SK-N-SH (cell line): ENCODE measurements around the gene UBAC2. TPM values are rescaled to one million over a fixed set of nuclear protein-coding genes. Genes with fewer than 3 reads are reported as not detected.

Experiments
- CTCF ChIA-PET: fragments of 300-600, 350-600 bp; formaldehyde crosslinking; extraction: SDS; loops from one replicate; lab custom pipeline; 2021; lab: Yijun Ruan, JAX
- POLR2A ChIA-PET: fragments of 350-600 bp; sonication (Branson Sonifier 250); formaldehyde crosslinking; extraction: SDS; loops from one replicate; lab custom pipeline; 2020; ENCODE audit warnings: antibody characterized with exemption, inconsistent platforms; lab: Yijun Ruan, JAX
- DNase-seq: peaks from one replicate; pipeline ENCODE4 v3.0.0; 2012
- H2AFZ ChIP-seq: fragments of 200-600 bp; sonication (generic); 2 replicates; pipeline ENCODE4 v1.8.1; 2016; ENCODE audit warnings: antibody characterized with exemption, mild to moderate bottlenecking, low read depth
- H3F3A ChIP-seq: fragments of 200-600 bp; sonication (generic); replicated peaks from 2 replicates; pipeline ENCODE3; 2016; ENCODE audit warnings: antibody characterized with exemption, mild to moderate bottlenecking; ENCODE audit not compliant: insufficient read depth
- H3K27ac ChIP-seq, 2 experiments: fragments of 200-500 bp in 1 of 2; fragments of 200-600 bp in 1 of 2; sonication (Bioruptor generic) in 1 of 2; sonication (generic), shearing (Covaris generic) in 1 of 2; 2 replicates each; pipeline versions ENCODE4 v1.5.1 to v1.6.1; 2014 to 2016; ENCODE audit warnings: low read depth in 2 of 2, inconsistent platforms in 1 of 2, low read length in 1 of 2, mild to moderate bottlenecking in 1 of 2, mixed read lengths in 1 of 2
- H3K27me3 ChIP-seq: fragments of 200-600 bp; sonication (generic), shearing (Covaris generic); 2 replicates; pipeline ENCODE4 v1.6.1; 2016; ENCODE audit warnings: mixed run types; ENCODE audit not compliant: insufficient read depth
- H3K36me3 ChIP-seq, 2 experiments: fragments of 200-500 bp in 1 of 2; fragments of 200-600 bp in 1 of 2; sonication (Bioruptor generic) in 1 of 2; sonication (generic) in 1 of 2; replicated peaks in 1 of 2; 2 replicates each; pipeline versions ENCODE3 to v1.5.1; 2014 to 2016; ENCODE audit warnings: low read length in 1 of 2, mild to moderate bottlenecking in 1 of 2; ENCODE audit not compliant: insufficient read depth in 2 of 2, control insufficient read depth in 1 of 2
- H3K4me1 ChIP-seq, 2 experiments: fragments of 200-500 bp in 1 of 2; fragments of 200-600 bp in 1 of 2; sonication (Bioruptor generic) in 1 of 2; sonication (generic), shearing (Covaris generic) in 1 of 2; 2 replicates each; pipeline versions ENCODE4 v1.5.1 to v1.6.1; 2014 to 2016; ENCODE audit warnings: low read depth in 1 of 2, low read length in 1 of 2, mixed run types in 1 of 2; ENCODE audit not compliant: insufficient read depth in 2 of 2, control insufficient read depth in 1 of 2
- H3K4me2 ChIP-seq: fragments of 200-600 bp; sonication (generic), shearing (Covaris generic); 2 replicates; pipeline ENCODE4 v1.6.1; 2017; ENCODE audit warnings: mixed run types
- H3K4me3 ChIP-seq, 2 experiments: fragments of 200-500 bp in 1 of 2; fragments of 200-600 bp in 1 of 2; sonication (Bioruptor generic) in 1 of 2; sonication (generic), shearing (Covaris generic) in 1 of 2; 2 replicates each; pipeline versions ENCODE4 v1.5.1 to v1.8.1; 2014 to 2016; ENCODE audit warnings: low read depth in 2 of 2, inconsistent platforms in 1 of 2, low read length in 1 of 2, mild to moderate bottlenecking in 1 of 2, mixed read lengths in 1 of 2, moderate library complexity in 1 of 2
- H3K79me2 ChIP-seq: fragments of 200-600 bp; sonication (generic); 2 replicates; pipeline ENCODE4 v1.8.1; 2017; ENCODE audit warnings: mild to moderate bottlenecking; ENCODE audit not compliant: insufficient read depth
- H3K9ac ChIP-seq: fragments of 200-600 bp; sonication (generic); 2 replicates; pipeline ENCODE4 v1.6.1; 2017; ENCODE audit warnings: mixed run types
- H3K9me2 ChIP-seq: fragments of 200-600 bp; sonication (generic); 2 replicates; pipeline ENCODE4 v1.6.1; 2017; ENCODE audit warnings: mixed run types
- H3K9me3 ChIP-seq: fragments of 200-600 bp; sonication (generic); 2 replicates; pipeline ENCODE4 v1.6.1; 2017; ENCODE audit warnings: mixed run types, mild to moderate bottlenecking, moderate library complexity
- H4K20me1 ChIP-seq: fragments of 200-600 bp; sonication (generic); 2 replicates; pipeline ENCODE4 v1.6.1; 2017; ENCODE audit warnings: mild to moderate bottlenecking, mixed run types; ENCODE audit not compliant: insufficient read depth
- EP300 ChIP-seq, 2 experiments: IDR thresholded peaks; 2 replicates each; pipeline versions ENCODE4 v1.4.0 to v1.6.1; 2012; ENCODE audit warnings: borderline replicate concordance in 1 of 2, low read depth in 1 of 2, low read length in 1 of 2
- FOSL2 ChIP-seq: IDR thresholded peaks from 2 replicates; pipeline ENCODE4 v1.4.0; 2012; ENCODE audit warnings: low read depth, mild to moderate bottlenecking, moderate library complexity, borderline replicate concordance
- FOXM1 ChIP-seq: IDR thresholded peaks from 2 replicates; pipeline ENCODE4 v1.4.0; 2012; ENCODE audit warnings: low read depth, mild to moderate bottlenecking
- GABPA ChIP-seq: IDR thresholded peaks from 2 replicates; pipeline ENCODE4 v1.4.0; 2012; ENCODE audit warnings: low read depth, mild to moderate bottlenecking
- GATA2 ChIP-seq: sonication (generic); formaldehyde crosslinking; IDR thresholded peaks from 2 replicates; pipeline ENCODE4 v1.5.0; 2020; ENCODE audit warnings: mild to moderate bottlenecking, missing genetic modification reagents
- MXI1 ChIP-seq: IDR thresholded peaks from 2 replicates; pipeline ENCODE4 v1.6.1; 2012; ENCODE audit warnings: mild to moderate bottlenecking, low read depth, low read length, improper control_type of control experiment
- NFIC ChIP-seq: IDR thresholded peaks from 2 replicates; pipeline ENCODE4 v1.4.0; 2012; ENCODE audit warnings: borderline replicate concordance
- NRF1 ChIP-seq: IDR thresholded peaks from 2 replicates; pipeline ENCODE4 v1.6.1; 2012; ENCODE audit warnings: low read depth, mild to moderate bottlenecking, low read length
- RAD21 ChIP-seq: IDR thresholded peaks from 2 replicates; pipeline ENCODE4 v1.6.1; 2012; ENCODE audit warnings: mild to moderate bottlenecking, low read length
- RCOR1 ChIP-seq: fragments of 150-350 bp; IDR thresholded peaks from 2 replicates; pipeline ENCODE4 v1.6.1; 2017; ENCODE audit warnings: antibody characterized with exemption, low read length
- RFX5 ChIP-seq: IDR thresholded peaks from 2 replicates; pipeline ENCODE4 v1.6.1; 2012; ENCODE audit warnings: mild to moderate bottlenecking, improper control_type of control experiment, low read length
- SMC3 ChIP-seq: IDR thresholded peaks from 2 replicates; pipeline ENCODE4 v1.6.1; 2012; ENCODE audit warnings: low read depth, low read length, improper control_type of control experiment
- TCF12 ChIP-seq: IDR thresholded peaks from 2 replicates; pipeline ENCODE4 v1.4.0; 2012
- TEAD4 ChIP-seq: IDR thresholded peaks from 2 replicates; pipeline ENCODE4 v1.4.0; 2012; ENCODE audit warnings: mild to moderate bottlenecking, borderline replicate concordance; ENCODE audit not compliant: insufficient read depth
- WGBS: methylation state at CpG from one replicate; pipeline ENCODE4 v1.1.6; 2017; ENCODE audit warnings: low lambda C conversion rate; 5-methylcytosine and 5-hydroxymethylcytosine counted together
- polyA plus RNA-seq, 3 experiments: library from polyadenylated mRNA; depleted of rRNA; stranded (reverse); fragments of >200 nt; gene quantifications; 2 replicates each; pipeline ENCODE4 v1.2.3, GENCODE V29; 2012
- TF ChIP-seq, protein P1 (sequence below): IDR thresholded peaks from 2 replicates; pipeline ENCODE4 v1.4.0; 2012; ENCODE audit warnings: low read depth, borderline replicate concordance
- TF ChIP-seq, protein P2 (sequence below): IDR thresholded peaks from 2 replicates; pipeline ENCODE4 v1.4.0; 2012; ENCODE audit warnings: low read depth, borderline replicate concordance
- TF ChIP-seq, protein P3 (sequence below): fragments of 150-350 bp; IDR thresholded peaks from 2 replicates; pipeline ENCODE4 v1.6.1; 2017; ENCODE audit warnings: antibody characterized with exemption, low read length, low read depth, borderline replicate concordance
- TF ChIP-seq, protein P4 (sequence below): fragments of 200-600 bp; sonication (generic); IDR thresholded peaks from 2 replicates; pipeline ENCODE4 v1.6.1; 2017; ENCODE audit warnings: antibody characterized with exemption, mild to moderate bottlenecking, moderate library complexity

The UBAC2 gene
- polyA plus RNA-seq, 1 of the 3 experiments (the other 2 are of a cell fraction), result 79.0 TPM

DNA sequence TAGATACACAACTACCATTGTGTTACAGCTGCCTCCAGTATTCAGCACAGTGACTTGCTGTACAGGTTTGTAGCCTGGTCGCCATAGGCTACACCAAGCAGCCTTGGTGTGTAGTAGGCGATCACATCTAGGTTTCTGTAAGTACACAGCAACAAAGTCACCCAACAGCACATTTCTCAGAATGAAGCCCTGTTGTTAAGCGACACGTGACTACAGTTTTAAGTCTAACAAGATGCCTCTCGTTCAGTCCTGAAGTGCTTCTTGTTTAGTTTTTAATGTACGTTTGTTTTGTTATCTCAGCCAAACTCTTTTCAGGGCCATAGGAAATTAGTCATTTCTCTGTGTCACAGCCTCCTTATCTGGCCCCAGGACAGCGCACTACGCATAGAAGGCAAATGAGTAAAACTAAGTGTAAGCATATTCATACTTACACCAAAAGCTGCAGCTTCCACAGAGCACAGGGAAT lies 156.5 kb downstream of the UBAC2 start:
- Histone ChIP-seq H3K4me2 (peak overlapping the region; percentile 48), H3K36me3 (peaks cover 5 to 32% of the 10 kb centered on the region in 2 experiments), H3K79me2 (no peaks in the 10 kb centered on the region), H3K27me3 (no peaks in the 10 kb centered on the region), H3K27ac (peak overlapping the region in 1 of 2 experiments; percentile 70; a peak in 2 of 4 replicates), H3F3A (peaks cover 18% of the 10 kb centered on the region), H3K4me1 (peaks cover 13 to 14% of the 10 kb centered on the region in 2 experiments; a peak in 2 of 4 replicates), H2AFZ (no peak overlapping the region), H3K9ac (peak overlapping the region; percentile 20; the same call in 1 of the 2 replicates), H3K4me3 (no peak overlapping the region), H3K9me3 (no peaks in the 10 kb centered on the region), H3K9me2 (no peaks in the 10 kb centered on the region), H4K20me1 (peaks cover 4% of the 10 kb centered on the region; the same call in 1 of the 2 replicates)
- CTCF ChIA-PET, result interaction anchor here (1.4 kb wide), 1 partner anchor 79 kb away, joined by 4 read pairs; no protein-coding TSS in a partner anchor
- no peak for DNase-seq
- POLR2A ChIA-PET, result no interaction called here
- WGBS, result 80% methylated on average over 8 of the region's 8 CpGs
- no peak for TF ChIP-seq FOXM1
- TF ChIP-seq NFIC, result no peak
- TF ChIP-seq TEAD4, result no peak
- TF ChIP-seq MXI1, result no peak

DNA sequence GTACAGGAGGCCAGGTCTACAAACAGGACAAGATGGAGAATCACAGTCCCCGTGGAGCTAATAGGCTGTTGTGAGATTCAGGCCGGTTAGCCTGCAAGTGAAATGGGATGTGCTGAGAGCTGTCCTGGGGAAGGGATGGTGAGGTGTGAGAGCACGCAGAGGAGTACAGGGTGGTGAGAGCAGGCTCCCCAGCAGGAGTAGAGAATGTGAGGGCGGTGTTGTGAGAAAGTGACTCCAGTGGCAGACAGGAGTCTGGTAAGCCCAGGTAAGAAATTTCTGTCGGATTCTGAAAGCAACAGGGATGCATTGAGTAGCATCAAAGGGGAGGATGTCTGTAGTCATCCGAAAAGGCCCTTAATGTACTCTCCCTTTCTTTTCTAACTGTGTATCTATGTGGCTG lies 157.3 kb downstream of the UBAC2 start:
- H2AFZ ChIP-seq, result no peak overlapping the region
- H3K4me3 ChIP-seq, result no peak overlapping the region
- H3K4me1 ChIP-seq, result peaks cover 13 to 14% of the 10 kb centered on the region in 2 experiments; a peak in 2 of 4 replicates
- WGBS, result 92% methylated on average over 6 of the region's 6 CpGs
- H3K79me2 ChIP-seq, result no peaks in the 10 kb centered on the region
- ChIA-PET CTCF (interaction anchor here (1.4 kb wide), 1 partner anchor 79 kb away, joined by 4 read pairs; no protein-coding TSS in a partner anchor), POLR2A (no interaction called here)
- H4K20me1 ChIP-seq, result peaks cover 4% of the 10 kb centered on the region; the same call in 1 of the 2 replicates
- H3K36me3 ChIP-seq, result peaks cover 5 to 32% of the 10 kb centered on the region in 2 experiments
- H3K9ac ChIP-seq, result no peak overlapping the region
- DNase-seq, result no peak
- H3F3A ChIP-seq, result peaks cover 16% of the 10 kb centered on the region
- TF ChIP-seq RAD21 (no peak), TCF12 (no peak), FOSL2 (no peak), MXI1 (no peak), GATA2 (CRISPR knock-in tag) (no peak), RFX5 (no peak), SMC3 (no peak), NRF1 (no peak), RCOR1 (no peak), NFIC (no peak), GABPA (no peak), EP300 (IDR thresholded peaks at IDR 0.05; ENCODE audit: borderline replicate concordance in 1 of 2, low read depth in 1 of 2, low read length in 1 of 2) (no peak)
- TF ChIP-seq, protein P1, sequence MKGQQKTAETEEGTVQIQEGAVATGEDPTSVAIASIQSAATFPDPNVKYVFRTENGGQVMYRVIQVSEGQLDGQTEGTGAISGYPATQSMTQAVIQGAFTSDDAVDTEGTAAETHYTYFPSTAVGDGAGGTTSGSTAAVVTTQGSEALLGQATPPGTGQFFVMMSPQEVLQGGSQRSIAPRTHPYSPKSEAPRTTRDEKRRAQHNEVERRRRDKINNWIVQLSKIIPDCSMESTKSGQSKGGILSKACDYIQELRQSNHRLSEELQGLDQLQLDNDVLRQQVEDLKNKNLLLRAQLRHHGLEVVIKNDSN, result no peak
- TF ChIP-seq, protein P2, sequence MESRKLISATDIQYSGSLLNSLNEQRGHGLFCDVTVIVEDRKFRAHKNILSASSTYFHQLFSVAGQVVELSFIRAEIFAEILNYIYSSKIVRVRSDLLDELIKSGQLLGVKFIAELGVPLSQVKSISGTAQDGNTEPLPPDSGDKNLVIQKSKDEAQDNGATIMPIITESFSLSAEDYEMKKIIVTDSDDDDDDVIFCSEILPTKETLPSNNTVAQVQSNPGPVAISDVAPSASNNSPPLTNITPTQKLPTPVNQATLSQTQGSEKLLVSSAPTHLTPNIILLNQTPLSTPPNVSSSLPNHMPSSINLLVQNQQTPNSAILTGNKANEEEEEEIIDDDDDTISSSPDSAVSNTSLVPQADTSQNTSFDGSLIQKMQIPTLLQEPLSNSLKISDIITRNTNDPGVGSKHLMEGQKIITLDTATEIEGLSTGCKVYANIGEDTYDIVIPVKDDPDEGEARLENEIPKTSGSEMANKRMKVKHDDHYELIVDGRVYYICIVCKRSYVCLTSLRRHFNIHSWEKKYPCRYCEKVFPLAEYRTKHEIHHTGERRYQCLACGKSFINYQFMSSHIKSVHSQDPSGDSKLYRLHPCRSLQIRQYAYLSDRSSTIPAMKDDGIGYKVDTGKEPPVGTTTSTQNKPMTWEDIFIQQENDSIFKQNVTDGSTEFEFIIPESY, result no peak
- TF ChIP-seq, protein P3, sequence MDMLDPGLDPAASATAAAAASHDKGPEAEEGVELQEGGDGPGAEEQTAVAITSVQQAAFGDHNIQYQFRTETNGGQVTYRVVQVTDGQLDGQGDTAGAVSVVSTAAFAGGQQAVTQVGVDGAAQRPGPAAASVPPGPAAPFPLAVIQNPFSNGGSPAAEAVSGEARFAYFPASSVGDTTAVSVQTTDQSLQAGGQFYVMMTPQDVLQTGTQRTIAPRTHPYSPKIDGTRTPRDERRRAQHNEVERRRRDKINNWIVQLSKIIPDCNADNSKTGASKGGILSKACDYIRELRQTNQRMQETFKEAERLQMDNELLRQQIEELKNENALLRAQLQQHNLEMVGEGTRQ, result no peak
- TF ChIP-seq, protein P4, sequence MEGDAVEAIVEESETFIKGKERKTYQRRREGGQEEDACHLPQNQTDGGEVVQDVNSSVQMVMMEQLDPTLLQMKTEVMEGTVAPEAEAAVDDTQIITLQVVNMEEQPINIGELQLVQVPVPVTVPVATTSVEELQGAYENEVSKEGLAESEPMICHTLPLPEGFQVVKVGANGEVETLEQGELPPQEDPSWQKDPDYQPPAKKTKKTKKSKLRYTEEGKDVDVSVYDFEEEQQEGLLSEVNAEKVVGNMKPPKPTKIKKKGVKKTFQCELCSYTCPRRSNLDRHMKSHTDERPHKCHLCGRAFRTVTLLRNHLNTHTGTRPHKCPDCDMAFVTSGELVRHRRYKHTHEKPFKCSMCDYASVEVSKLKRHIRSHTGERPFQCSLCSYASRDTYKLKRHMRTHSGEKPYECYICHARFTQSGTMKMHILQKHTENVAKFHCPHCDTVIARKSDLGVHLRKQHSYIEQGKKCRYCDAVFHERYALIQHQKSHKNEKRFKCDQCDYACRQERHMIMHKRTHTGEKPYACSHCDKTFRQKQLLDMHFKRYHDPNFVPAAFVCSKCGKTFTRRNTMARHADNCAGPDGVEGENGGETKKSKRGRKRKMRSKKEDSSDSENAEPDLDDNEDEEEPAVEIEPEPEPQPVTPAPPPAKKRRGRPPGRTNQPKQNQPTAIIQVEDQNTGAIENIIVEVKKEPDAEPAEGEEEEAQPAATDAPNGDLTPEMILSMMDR, result no peak
- no peaks in the 10 kb centered on the region for H3K27me3 ChIP-seq
- no peaks in the 10 kb centered on the region for H3K9me2 ChIP-seq
- H3K4me2 ChIP-seq, result no peak overlapping the region; the same call in 1 of the 2 replicates
- H3K9me3 ChIP-seq, result no peaks in the 10 kb centered on the region
- peak overlapping the region in 1 of 2 experiments; percentile 70; a peak in 1 of 4 replicates for H3K27ac ChIP-seq
